ENCODE results near the gene LGR6. TPM values are rescaled to one million over a fixed set of nuclear protein-coding genes. Genes with fewer than 3 reads are reported as not detected.
"Not testable (repeated sequence)": the region's sequence is repeated elsewhere in the genome, so short reads cannot be mapped to it uniquely, and the experiment has no call there.

The LGR6 gene
- total RNA-seq, 2 experiments from 2014 or later = 0.09 to 0.14 TPM

DNA sequence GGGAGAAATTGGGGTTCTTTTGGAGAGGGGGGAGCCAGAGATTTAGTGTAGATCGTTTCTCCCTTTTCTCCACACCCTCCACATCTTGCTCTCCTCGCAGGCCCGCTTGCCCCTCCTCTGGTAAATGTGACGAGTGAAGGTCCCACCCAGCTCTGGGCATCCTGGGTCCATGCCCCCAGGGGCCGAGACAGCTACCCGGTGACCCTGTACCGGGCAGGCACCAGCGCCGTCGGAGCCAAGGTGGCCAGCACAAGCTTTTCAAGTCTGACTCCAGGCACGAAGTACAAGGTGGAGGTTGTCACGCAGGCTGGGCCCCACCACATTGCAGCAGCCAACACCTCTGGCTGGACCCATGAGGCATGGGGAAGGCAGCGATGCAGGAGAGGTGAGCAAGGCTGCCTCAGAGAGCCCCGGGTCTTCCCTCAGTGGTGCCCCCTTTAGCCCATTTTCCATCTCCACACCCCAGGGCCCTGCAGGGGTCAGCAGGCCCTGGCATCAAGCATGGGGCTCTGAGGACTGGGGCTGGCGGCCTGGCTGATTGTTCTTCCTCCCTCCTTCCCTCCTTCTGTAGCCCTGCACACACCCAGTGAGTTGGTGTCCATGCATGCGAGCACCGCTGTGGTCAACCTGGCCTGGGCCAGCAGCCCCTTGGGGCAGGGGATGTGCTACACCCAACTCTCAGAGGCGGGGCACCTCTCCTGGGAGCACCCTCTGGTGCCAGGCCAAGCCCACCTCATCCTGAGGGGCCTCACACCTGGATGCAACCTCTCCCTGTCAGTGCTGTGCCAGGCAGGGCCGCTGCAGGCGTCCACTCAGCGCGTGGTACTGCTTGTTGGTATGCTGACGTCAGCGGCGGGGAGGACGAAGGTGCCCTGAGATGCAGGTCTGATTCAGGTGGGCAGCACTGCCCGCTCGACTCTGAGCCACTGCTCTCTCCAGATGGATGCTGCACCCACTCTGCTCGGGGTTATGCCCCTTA, 16.4 kb upstream of the LGR6 start:
- Mint-ChIP-seq H3K27ac (no peak overlapping the region), H3K36me3 (ENCODE audit: low read depth) (no peaks in the 10 kb centered on the region), H3K27me3 (no peaks in the 10 kb centered on the region), H3K4me1 (no peaks in the 10 kb centered on the region), H3K4me3 (no peak overlapping the region), H3K9me3 (ENCODE audit: low read depth) (no peaks in the 10 kb centered on the region)
- ChIA-PET CTCF (interaction anchor here (0.6 to 1.4 kb wide), 2 partner anchors 19 to 100 kb away, joined by 3 to 4 read pairs; no protein-coding TSS in a partner anchor), POLR2A (no interaction called here)
- ATAC-seq (no peak), DNase-seq (no peak)
- intact Hi-C loops (cut with DNase I, micrococcal nuclease) = no loop called here

- no peaks in the 10 kb centered on the region for H3K9me3 Mint-ChIP-seq (ENCODE audit: low read depth)
- H3K4me3 Mint-ChIP-seq = no peak overlapping the region
- ChIA-PET POLR2A (no interaction called here), CTCF (interaction anchor here (1.0 to 2.6 kb wide), 5 partner anchors 10 to 136 kb away, joined by 3 to 9 read pairs (median 4); partner anchors contain the start of genes LGR6 and PTPN7)
- H3K36me3 Mint-ChIP-seq (ENCODE audit: low read depth) = no peaks in the 10 kb centered on the region
- peaks cover 12% of the 10 kb centered on the region for H3K4me1 Mint-ChIP-seq
- no peak for DNase-seq
- H3K27me3 Mint-ChIP-seq = peaks cover 2% of the 10 kb centered on the region
- intact Hi-C loops (cut with DNase I, micrococcal nuclease) = loop anchor here in 1 of 2 experiments (10.0 kb wide), 1 partner anchor 445 kb away; no protein-coding TSS in a partner anchor
- ATAC-seq = no peak
- no peak overlapping the region for H3K27ac Mint-ChIP-seq
Observed at GRCh38 chr1:202179828-202180750, 13.5 kb upstream of the LGR6 start.

DNA sequence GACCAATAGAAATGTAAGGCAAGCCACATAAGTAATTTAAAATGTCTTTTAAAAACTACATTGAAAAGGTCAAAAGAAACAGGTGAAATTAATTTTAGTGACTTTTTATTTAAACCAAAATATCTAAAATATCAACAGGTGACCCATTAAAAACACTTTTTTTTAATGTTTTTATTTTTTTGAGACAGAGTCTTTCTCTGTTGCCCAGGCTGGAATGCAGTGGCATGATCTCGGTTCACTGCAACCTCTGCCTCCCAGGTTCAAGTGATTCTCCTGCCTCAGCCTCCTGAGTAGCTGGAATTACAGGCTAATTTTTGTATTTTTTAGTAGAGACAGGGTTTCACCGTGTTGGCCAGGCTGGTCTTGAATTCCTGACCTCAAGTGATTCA, 12.9 kb upstream of the LGR6 start:
- intact Hi-C loops (cut with DNase I, micrococcal nuclease) = loop anchor here in 1 of 2 experiments (10.0 kb wide), 1 partner anchor 444 kb away; no protein-coding TSS in a partner anchor
- ATAC-seq; H3K27ac Mint-ChIP-seq; POLR2A ChIA-PET; H3K4me3 Mint-ChIP-seq; H3K27me3 Mint-ChIP-seq; DNase-seq; H3K36me3 Mint-ChIP-seq (ENCODE audit: low read depth); H3K9me3 Mint-ChIP-seq (ENCODE audit: low read depth): not testable (repeated sequence)
- H3K4me1 Mint-ChIP-seq = peaks cover 12% of the 10 kb centered on the region
- CTCF ChIA-PET = interaction anchor here (1.2 to 2.6 kb wide), 5 partner anchors 9 to 135 kb away, joined by 3 to 9 read pairs (median 6); partner anchors contain the start of genes LGR6 and PTPN7

- intact Hi-C loops (cut with DNase I, micrococcal nuclease) = loop anchor here in 1 of 2 experiments (10.0 kb wide), 1 partner anchor 443 kb away; no protein-coding TSS in a partner anchor
- Mint-ChIP-seq H3K27me3 (peaks cover 2% of the 10 kb centered on the region), H3K27ac (no peak overlapping the region), H3K4me3 (no peak overlapping the region), H3K36me3 (ENCODE audit: low read depth) (no peaks in the 10 kb centered on the region), H3K4me1 (peaks cover 12% of the 10 kb centered on the region), H3K9me3 (ENCODE audit: low read depth) (no peaks in the 10 kb centered on the region)
- ChIA-PET POLR2A (no interaction called here), CTCF (interaction anchor here (1.2 to 2.6 kb wide), 2 partner anchors 9 to 12 kb away, joined by 6 to 9 read pairs; partner anchors contain the start of gene LGR6)
- DNase-seq (no peak), ATAC-seq (no peak)
Observed at GRCh38 chr1:202181586-202181985, 12.0 kb upstream of the LGR6 start.

DNA sequence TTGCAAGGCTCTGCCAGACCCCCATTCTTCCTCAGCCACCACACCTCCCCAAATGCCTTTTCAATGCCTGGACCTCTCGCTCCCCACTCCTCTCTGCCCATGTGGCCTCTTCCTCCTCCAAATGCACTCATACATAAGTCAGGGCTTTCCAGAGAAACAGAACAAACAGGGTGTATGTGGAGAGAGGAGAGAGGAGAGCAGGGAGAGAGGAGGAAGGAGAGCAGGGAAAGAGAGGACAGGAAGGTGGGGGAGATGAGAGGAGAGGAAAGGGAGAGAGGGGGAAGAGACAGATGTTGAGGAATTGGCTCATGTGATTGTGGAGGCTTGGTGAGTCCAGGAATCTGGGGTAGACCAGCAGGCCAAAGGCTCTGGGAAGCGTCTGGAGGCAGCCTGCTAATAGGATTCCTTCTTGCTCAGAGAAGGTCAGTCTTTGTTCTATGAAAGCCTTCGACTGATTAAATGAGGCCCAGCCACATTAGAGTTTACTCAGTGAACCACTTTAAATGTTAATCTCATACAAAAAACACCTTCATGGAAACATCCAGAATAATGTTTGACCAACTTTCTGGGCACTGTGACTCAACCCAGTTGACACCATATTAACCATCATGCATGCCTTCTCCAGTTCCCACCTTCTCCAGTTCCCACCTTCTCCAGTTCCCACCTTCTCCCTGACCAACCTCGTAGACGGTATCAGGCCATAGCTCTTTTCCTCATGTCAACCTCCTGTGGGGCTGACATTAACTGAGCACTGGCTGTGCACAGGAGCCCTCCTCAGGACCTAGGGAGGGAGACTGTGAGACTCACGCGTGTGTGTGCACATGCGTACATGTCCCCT, 11.3 kb upstream of the LGR6 start:
- no peak for DNase-seq
- H3K27ac Mint-ChIP-seq = no peak overlapping the region
- peaks cover 12% of the 10 kb centered on the region for H3K4me1 Mint-ChIP-seq
- H3K9me3 Mint-ChIP-seq (ENCODE audit: low read depth) = no peaks in the 10 kb centered on the region
- ATAC-seq = no peak
- CTCF ChIA-PET = interaction anchor here (0.6 to 1.2 kb wide), 5 partner anchors 10 to 531 kb away, joined by 3 to 6 read pairs (median 3); partner anchors contain the start of gene LGR6
- no peak overlapping the region for H3K4me3 Mint-ChIP-seq
- peaks cover 2% of the 10 kb centered on the region for H3K27me3 Mint-ChIP-seq
- intact Hi-C loops (cut with DNase I, micrococcal nuclease) = loop anchor here in 1 of 2 experiments (10.0 kb wide), 1 partner anchor 443 kb away; no protein-coding TSS in a partner anchor
- no peaks in the 10 kb centered on the region for H3K36me3 Mint-ChIP-seq (ENCODE audit: low read depth)
- POLR2A ChIA-PET = interaction anchor here (0.6 kb wide), 1 partner anchor 736 kb away, joined by 3 read pairs; no protein-coding TSS in a partner anchor

GRCh38 chr1:202184750-202185460, 8.7 kb upstream of the LGR6 start:
- Mint-ChIP-seq H3K27me3 (peaks cover 2% of the 10 kb centered on the region), H3K4me1 (peaks cover 12% of the 10 kb centered on the region), H3K4me3 (no peak overlapping the region), H3K9me3 (ENCODE audit: low read depth) (no peaks in the 10 kb centered on the region), H3K27ac (no peak overlapping the region), H3K36me3 (ENCODE audit: low read depth) (no peaks in the 10 kb centered on the region)
- POLR2A ChIA-PET = no interaction called here
- CTCF ChIA-PET = interaction anchor here (0.6 to 1.9 kb wide), 6 partner anchors 11 to 449 kb away, joined by 3 to 11 read pairs (median 3); no protein-coding TSS in a partner anchor
- DNase-seq (peak; percentile 85), ATAC-seq (peak; percentile 79)
- intact Hi-C loops (cut with DNase I, micrococcal nuclease) = loop anchor here (2.0 to 10.0 kb wide), 6 partner anchors 24 to 534 kb away; partner anchors contain the start of gene PTPN7 (in 1 of the 2)

- Mint-ChIP-seq H3K4me3 (no peak overlapping the region), H3K27me3 (peaks cover 2% of the 10 kb centered on the region), H3K9me3 (ENCODE audit: low read depth) (no peaks in the 10 kb centered on the region), H3K27ac (no peak overlapping the region), H3K4me1 (peaks cover 12% of the 10 kb centered on the region), H3K36me3 (ENCODE audit: low read depth) (no peaks in the 10 kb centered on the region)
- intact Hi-C loops (cut with DNase I, micrococcal nuclease) = loop anchor here (5.0 to 10.0 kb wide), 2 partner anchors 438 to 531 kb away; no protein-coding TSS in a partner anchor
- DNase-seq (no peak), ATAC-seq (no peak)
- CTCF ChIA-PET = interaction anchor here (0.6 to 1.9 kb wide), 8 partner anchors 10 to 526 kb away, joined by 3 to 11 read pairs (median 3); partner anchors contain the start of gene PTPN7
- POLR2A ChIA-PET = no interaction called here
Observed at GRCh38 chr1:202186327-202186726, 7.3 kb upstream of the LGR6 start.

DNA sequence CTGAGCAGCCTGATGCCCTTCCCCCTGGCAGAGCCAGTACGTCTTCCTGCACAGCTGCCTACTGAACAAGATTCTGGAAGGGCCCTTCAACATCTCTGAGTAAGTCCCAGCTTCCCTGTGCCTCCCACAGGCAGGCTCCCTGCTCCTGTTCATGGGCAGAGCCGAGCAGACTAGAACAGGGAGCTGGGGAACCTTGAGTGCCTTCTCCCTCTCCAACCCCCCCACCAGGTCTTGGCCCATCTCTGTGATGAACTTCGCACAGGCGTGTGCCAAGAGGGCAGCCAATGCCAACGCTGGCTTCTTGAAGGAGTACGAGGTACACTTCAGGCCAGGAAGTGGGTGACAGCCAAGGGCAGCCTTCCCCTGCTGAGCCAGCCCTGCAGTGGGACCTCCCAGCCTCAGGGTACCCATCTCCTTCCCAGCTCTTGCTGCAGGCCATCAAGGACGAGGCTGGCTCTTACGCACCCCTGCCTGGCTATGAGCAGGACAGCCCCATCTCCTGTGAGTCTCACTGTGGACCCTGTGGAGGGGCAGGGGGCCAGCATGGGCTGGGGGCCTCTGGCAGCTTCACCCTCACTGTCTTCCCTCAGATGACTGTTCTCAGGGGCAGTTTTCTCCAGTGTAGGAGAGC, 6.4 kb upstream of the LGR6 start:
- Mint-ChIP-seq H3K36me3 (ENCODE audit: low read depth) (no peaks in the 10 kb centered on the region), H3K4me3 (no peak overlapping the region), H3K9me3 (ENCODE audit: low read depth) (no peaks in the 10 kb centered on the region), H3K4me1 (peaks cover 12% of the 10 kb centered on the region), H3K27me3 (peaks cover 2% of the 10 kb centered on the region), H3K27ac (no peak overlapping the region)
- ATAC-seq = no peak
- DNase-seq = no peak
- intact Hi-C loops (cut with DNase I, micrococcal nuclease) = loop anchor here (5.0 to 10.0 kb wide), 2 partner anchors 438 to 530 kb away; no protein-coding TSS in a partner anchor
- ChIA-PET CTCF (interaction anchor here (0.6 to 1.7 kb wide), 5 partner anchors 9 to 536 kb away, joined by 3 to 9 read pairs (median 3); partner anchors contain the start of gene PTPN7), POLR2A (no interaction called here)

DNA sequence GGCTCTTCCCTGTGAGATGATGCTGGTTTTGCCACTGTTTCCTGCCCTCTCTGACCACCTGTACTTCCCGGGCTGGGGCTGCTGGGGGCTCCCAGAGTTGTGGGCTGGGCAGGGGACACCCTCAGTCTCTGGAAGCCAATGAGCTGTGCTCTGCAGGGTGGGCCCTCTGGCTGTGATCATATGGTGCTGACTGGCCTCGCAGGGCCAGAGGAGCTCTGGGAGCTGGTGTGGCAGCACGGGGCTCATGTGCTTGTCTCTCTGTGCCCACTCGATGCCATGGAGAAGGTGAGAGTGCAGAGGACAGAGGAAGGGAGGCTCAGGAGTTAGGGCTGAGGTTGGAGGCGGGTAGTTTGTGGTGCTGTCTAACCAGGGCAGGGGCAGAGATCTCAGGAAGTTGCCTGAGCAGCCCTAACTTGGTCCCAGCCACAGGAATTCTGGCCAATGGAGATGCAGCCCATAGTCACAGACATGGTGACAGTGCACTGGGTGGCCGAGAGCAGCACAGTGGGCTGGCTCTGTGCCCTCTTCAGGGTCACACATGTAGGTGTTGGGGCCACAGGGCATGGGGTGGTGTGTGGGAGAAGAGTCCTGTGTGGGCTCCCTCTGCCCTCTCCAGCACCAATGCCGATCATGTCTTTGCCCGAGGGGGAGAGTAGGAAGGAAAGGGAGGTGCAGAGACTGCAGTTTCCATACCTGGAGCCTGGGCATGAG, 5.7 kb upstream of the LGR6 start:
- intact Hi-C loops (cut with DNase I, micrococcal nuclease) = loop anchor here (5.0 to 10.0 kb wide), 2 partner anchors 437 to 529 kb away; no protein-coding TSS in a partner anchor
- DNase-seq (no peak), ATAC-seq (no peak)
- no peak overlapping the region for H3K27ac Mint-ChIP-seq
- peaks cover 12% of the 10 kb centered on the region for H3K4me1 Mint-ChIP-seq
- ChIA-PET CTCF (interaction anchor here (1.4 to 1.7 kb wide), 3 partner anchors 8 to 30 kb away, joined by 3 to 9 read pairs (median 5); partner anchors contain the start of gene PTPN7), POLR2A (no interaction called here)
- no peak overlapping the region for H3K4me3 Mint-ChIP-seq
- H3K9me3 Mint-ChIP-seq (ENCODE audit: low read depth) = no peaks in the 10 kb centered on the region
- H3K27me3 Mint-ChIP-seq = peaks cover 6% of the 10 kb centered on the region
- no peaks in the 10 kb centered on the region for H3K36me3 Mint-ChIP-seq (ENCODE audit: low read depth)
